NCI-H2171 (cell line): Measurements from ENCODE around the gene VAPA.

ENCODE experiments used
- DNase-seq: peaks from one replicate; lab custom pipeline; 2025; lab: John Stamatoyannopoulos, UW

The VAPA gene

DNA sequence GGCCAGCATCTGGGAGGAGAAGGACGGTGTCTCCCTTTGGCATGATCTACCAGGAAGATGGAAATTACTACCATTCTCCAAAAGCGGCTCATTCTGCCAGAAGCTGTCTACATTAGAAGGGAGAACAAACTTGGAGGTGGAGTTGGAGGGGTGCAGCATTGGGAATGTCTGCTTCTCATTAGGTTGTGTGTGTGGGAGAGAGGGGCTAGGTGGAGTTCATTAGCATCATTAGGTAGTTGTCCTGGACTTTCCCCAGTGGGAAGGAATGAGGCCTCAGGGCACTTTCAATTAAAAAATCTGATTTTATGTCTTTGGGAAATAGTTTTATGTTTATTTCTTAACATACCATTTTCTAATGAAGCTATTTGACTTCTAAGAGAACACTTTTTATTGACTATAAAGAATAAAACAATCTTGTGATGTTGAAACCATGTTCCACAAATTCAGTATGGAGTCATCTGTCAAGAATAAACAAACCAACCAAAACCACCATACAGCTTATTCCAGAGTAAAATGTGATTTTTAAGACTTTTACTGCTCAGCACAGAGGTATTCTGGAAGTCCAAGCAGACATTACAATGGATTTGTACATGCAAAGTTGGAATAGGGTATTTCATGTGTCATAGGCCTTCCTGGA lies 60.6 kb downstream of the VAPA start:
- no peak for DNase-seq

DNA sequence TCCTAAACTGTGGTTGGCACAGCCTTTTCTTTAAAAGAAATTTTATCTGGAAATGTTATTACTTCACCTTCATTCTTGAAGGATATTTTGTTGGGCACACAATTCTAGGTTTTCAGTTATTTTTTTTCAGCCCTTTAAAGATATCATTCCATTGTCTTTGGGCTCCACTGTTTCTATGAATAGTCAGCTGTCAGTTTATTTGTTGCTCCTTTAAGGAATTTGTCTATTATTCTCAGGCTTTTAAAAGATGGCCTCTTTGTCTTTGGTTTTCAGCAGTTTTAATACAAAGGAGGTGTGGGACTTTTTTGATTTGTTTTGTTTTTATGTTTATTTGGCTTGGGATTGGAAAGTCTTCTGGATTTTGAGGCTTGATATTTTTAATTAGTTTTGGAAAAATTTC lies 61.8 kb downstream of the VAPA start:
- DNase-seq, result no peak

DNA sequence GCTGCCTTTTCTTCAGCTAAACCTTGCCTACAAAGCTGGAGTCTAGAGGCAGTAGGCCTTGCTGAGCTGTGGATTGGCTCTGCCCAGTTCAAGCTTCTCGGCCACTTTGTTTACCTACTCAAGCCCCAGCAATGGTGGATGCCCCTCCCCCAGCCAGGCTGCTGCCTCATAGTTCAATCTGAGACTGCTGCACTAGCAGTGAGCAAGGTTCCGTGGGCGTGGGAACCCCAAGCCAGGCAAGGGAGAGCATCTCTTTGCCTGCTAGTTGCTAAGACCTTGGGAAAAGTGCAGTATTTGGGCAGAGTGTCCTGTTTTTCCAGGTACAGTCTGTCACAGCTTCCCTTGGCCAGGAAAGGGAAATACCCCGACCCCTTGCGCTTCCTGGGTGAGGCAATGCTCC lies 68.9 kb downstream of the VAPA start:
- DNase-seq, result no peak

DNA sequence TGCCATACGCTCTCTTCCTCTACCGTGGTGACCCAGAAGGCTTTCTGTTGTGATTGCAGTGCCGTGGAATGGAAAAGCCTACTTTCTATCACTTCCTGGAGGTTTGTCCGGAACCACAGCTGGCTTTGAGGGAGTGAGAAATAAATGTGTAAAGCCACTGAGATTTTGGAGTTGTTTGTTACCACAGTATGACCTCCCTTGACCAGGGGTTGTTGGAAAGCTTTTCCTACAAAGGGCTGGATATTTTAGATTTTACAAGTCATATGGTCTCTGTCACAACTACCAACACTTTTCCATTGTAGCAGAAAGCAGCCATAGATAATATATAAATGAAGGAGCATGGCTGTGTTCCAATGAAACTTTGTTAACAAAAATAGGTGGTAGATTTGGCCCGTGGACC lies 70.3 kb downstream of the VAPA start:
- DNase-seq, result no peak

DNA sequence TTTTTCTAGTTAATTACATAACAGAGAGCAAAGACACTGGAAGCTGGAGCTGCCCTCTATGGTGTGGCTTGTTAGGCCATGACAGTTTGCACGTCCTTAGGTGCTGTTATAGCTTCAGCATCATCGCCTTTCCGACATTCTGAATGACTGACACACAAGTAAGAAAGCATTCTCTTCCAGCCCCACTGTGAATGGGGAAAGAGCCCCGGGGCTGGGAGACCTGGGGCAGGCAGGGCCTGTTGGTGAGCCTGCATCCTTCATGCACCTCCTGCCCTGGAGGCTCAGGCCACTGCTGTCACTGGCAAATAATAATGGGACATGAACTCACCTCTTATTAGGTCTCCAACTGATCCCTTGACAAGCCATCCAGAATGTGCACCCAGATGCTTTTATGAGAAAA lies 71.8 kb downstream of the VAPA start:
- no peak for DNase-seq

DNA sequence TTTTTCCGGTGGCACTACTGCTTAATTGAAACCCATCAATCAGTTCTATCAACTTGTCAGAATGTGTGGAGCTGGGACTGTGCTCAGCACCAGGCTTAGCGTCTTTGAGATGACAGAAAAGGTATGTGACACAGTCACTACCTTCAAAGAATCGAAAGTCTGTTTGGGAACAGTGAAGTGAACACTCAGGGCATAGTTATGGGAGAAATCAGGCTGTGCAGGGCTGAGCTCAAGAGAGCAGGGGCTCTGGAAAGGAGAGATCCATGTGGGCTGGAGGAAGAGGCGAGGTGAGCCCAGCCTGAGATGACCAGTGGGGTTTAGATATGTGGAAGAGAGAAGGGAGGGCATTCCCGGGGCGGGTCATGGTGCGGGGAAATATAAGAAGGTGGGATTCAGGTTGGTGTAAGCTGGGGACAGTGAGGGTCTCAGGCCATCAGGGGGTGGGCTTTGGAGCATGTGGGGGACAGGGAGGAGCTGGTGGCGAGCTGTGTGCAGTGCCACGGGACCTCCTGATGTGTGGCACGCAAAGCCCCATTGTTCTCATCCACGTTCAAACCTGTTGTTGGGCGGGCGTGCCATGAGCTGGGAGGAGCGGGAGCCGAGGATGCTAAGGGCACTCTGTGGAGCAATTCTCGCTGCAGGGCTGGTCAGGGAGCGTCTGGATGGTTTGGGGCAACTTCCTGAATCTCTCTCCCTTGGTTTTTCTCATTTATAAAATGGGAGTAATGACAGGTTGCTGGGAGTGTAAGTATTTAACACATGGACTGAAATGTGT lies 72.5 kb downstream of the VAPA start:
- no peak for DNase-seq

DNA sequence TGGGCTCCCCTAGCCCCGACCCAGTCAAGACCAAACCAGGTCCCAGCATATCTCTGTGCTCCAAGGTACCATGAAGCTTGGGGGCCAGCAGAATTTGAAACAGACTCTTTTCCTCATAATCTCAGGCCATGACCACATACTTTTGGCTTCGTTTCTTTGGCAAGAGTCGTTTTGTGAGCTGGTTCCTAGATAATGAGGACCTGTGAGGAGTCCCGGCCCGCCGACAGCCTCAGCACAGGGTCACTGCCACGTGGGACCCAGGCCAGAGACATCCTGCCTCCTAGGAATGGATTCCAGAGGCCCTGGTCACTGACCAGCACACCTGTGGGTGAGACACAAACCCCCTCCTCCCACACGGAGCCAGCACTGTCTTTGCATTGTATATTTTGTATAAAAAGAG lies 73.5 kb downstream of the VAPA start:
- DNase-seq, result no peak

DNA sequence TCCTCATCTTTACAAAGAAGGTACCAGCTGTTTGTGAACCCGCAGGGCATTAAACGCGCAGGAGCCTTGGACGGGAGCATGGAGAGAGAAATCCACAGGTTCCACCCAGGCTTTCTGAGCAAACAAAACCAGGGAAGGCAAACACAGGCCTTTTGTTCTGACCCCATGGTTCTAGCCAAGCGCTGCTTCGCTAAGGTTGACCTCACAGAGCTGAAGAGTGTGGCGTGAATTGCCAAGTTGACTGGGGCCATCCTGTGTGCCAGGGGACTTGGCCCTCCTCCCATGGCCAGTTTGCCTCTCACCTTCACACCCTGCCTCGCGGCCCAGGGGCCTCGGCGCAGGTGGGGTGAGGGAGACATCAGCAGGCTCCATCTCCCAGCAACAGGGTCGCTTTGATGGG lies 74.1 kb downstream of the VAPA start:
- DNase-seq, result no peak

DNA sequence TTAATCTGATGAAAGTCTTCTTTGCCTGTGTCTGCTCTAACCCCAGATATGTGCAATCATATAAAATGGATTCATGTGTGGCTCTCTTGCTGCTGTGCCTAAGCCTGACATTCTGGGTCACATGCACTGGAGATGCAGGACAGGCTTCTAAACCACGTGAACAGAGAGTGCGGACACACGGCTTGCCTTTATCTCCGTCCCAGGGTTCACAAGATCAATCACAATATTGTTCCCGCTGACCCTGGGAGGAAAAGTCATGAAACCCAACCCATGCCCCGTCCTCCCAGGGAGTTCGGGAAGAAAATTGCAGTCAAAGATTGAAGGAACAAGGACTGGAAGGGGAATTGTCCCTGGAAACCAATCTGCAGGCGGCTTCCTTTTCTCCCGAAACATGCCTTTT lies 74.8 kb downstream of the VAPA start:
- no peak for DNase-seq

DNA sequence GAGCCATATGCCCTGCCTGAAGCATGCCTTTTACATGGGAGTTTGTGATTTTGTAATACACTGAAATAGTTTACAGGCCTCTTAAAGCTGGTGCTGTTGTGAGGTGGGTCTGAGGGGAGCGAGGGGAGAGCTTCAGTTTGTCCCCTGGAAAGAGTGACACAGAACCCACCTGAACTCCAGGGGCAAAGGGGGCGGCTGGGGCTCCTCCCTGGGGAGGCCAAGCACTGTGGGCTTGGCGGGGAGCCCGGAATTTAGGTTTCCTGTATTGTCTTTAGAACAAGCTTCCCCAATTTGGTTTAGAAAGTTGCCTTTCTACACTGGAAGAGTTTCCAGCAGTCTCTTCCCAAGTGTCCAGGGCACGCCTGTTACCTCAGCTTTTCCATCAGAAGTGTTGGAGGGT lies 75.7 kb downstream of the VAPA start:
- DNase-seq, result no peak

DNA sequence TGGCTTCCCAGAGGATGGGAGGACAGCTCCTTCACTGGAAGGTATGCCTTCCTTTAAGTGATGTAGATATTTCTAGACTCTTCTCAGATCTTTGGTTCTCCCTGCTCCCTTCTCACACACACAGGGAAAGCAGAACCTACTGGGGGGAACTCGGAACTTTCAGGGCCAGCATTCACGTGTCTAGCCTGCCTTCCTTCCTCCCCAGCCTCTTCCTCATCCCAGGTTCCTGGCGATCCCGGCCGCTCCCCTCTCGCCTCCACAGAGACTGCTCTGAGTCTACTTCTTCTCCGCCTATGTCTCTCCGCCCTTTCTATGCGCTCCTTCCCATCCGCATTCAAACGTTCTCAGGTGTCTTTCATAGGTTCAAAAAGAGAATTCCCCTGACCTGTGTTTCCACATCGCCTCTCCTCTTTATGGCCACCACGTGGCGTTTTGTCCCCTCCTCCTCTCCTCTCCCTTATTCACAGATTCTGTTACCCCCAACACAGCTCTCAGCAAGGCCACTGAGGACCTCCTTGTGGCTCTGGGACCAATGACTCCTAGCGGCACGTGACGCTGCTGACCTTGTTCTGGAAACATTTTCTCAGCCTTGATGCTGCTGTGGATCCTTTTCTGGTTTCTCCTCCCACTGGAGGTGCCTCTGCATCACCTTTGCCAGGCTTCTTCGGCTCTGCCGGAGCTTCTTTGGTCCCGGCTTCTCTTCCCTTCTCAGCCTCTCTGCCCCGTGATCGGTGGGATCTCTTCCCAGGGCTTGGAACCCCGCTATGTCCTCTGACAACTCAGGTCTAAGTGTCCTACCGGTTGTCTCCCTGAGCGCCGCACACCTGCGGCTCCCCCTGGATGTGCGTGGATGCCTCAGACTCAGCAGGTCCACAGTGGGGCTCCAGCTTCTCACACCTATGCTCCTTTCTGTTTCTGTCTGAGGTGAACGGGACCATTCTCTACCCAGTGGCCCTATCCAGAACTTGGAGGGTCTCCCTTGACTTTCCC lies 77.5 kb downstream of the VAPA start:
- DNase-seq, result no peak

DNA sequence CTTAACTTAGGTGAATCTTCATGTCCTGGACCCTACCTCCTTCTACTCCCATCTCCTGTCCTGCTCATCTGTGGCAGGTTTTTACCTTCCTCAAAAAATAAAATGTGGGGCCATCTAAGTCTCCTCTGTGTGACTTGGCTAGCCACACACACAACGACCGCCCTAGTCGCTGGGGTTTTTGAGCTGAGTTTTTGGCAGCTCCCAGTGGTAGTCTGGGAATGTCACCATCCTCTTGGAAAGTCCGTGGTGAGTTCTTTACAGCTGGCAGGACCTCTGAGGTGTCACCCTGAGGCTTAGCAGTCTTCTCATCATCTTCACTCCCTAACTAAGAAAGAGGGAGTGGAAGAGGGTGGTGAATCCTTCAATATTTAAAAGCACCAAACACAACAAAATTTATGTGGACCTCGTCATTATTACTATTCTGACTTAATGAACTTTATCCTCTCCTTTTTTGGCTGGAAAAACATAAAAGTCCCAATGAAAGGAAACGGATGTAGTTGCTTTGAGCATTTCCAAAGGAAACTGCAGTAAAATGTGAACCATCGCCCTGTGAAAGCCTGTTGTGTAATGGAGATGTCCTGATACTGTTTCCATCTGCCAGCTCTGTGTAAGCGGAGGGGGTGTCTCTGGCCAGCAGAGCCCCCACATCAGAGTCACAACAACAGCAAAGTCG lies 78.6 kb downstream of the VAPA start:
- no peak for DNase-seq

DNA sequence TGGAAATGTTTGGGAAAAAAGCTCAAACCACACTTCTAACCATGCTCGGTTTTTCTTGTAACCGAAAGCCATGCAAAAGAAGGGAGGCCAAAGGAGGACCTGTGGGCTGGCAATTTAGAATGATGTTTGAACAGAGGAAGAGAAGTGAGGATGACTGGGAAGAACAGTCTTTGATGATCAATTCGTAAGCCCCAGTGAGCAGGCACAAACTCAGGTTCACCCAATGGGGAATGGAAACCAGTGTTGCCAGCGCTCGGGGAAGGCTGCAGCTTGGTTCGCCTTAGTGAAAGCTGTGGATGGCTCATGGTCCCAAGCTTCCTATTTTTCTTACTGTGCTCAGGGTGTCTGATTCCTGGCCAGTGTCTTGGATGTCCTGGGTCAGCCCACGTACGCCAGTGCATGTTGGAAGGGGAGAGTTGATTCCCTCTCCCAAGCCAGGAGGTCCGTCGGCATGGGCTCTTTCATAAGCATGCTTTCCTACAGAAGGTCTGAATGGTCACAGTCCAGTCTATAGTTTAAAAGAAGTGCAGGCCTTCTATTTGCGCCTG lies 79.2 kb downstream of the VAPA start:
- DNase-seq, result no peak

DNA sequence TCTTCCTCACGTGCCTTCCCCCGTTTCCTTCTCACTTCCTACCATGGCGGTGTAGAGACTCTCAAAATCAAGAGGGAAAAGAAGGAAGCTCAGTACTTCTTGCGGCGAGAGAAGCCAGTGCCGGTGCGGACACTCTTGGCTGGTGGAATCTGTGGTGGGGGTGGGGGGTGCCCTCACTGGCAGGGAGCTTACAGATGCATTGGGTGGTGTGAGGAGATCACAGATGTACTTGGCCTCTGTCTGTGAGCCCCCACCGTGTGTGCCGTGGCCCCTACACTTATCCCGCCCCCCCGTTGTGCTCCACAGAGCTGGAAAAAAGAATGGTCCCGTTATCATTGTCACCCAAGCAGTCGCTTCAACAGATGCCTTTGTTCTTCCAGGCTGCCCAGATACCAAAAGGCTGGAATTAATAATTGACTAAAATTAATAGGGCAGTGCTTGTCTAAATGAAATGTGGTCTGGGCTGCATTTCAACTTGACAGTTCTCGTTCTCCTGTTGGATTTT lies 79.8 kb downstream of the VAPA start:
- DNase-seq, result no peak

DNA sequence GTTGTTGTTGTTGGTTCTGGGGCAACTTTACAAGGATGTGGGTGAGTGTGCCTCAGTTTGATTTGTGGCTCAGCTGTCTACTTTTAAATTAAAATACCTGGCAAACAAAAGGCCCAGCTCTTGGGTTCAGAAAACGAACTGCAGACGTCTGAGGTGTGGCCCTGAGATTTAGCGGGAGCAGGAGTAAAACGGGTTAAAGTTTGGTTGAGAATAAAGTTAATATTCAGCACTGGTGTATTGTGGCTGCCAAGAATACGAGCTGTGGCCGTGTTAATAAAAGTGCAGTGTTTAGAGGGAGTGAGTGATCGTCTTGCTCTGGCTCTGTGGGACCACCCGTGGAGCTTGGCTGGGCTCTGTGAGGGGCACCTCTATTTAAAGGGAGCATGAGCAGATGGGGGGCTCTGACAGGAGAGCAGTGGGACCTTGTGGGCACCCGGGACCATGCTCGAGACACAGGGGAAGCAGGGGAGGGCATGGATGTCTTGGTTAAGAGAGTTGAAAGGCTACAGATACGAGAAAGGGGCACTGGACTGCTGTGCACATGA lies 80.3 kb downstream of the VAPA start:
- DNase-seq, result no peak

DNA sequence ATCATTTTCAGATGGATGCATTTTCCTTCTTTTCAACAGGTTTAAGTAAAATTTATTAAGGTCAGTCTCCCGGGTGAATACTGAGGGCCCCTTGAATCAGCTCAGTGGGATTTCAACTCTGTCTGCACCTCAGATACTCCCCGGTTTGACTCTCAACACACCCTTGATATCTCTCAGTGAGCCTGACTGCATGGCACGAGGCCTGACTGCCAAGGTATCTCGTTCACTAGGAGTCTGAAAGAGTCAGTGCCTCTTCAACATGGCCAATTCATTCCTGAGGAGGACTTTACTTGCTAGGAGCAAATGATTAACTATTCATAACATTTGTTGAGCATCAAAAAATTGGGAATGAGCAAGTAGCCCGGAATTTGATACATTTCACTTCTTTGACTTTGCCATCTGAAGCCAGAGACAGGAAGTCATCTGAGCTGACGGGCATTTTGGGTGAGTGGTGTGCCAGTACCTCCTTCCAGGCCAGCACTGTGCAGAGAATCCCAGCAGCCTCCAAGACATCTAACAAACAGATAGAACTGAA lies 81.0 kb downstream of the VAPA start:
- no peak for DNase-seq

DNA sequence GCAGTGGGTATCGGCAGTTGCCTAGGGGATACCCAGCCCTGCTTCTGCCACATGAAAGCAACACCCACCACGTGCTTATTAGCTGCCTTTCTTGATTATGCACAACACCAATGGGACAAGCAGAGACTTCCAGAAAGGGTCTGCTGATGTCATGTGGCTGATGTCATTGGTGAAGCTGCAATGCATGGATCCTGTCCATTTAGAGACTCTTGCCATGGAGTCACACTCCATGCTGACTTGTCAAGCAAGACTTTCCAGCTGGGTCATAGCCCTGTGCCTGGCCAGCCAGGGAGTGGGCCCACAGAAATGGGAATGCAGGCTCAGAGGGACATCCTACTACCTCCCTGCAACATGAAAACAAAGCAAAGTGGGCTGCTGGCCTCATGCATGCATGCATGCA lies 81.8 kb downstream of the VAPA start:
- DNase-seq, result no peak

DNA sequence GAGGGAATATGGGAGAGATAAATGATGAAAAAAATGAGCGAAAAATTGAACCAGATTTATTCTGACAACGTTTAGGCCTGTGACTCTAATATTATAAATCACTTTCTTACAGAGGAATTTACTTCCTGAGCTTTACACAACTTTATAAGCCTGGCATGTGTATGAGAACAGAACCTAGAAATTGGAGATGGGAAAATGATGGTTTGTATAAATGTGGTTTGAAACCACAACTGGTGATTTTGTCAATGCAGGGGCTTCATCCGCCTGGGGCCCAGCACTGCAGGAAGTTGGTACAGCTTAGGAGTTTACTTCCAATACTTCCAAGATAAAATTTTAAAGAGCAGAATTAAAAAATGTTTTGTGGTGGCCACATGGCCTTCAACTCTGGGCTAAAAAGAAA lies 82.3 kb downstream of the VAPA start:
- DNase-seq, result no peak

DNA sequence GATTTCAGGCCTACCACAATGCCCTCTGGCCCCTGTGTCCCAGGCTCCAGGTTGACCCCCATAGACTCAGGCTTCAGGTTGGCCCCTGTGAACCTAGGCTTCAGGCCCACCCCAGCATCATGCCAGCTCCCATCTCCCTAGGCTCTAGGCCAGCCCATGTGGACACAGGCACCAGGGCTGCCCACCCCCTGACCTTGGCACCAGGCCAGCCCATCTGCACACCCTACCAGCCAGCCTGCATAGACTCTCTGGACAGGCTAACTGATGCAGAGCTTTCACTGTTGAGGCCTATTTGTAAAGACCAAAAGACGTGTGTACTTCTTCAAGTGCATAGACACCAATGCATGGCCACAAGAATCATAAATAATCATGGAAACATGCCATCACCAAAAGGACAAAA lies 83.9 kb downstream of the VAPA start:
- no peak for DNase-seq

DNA sequence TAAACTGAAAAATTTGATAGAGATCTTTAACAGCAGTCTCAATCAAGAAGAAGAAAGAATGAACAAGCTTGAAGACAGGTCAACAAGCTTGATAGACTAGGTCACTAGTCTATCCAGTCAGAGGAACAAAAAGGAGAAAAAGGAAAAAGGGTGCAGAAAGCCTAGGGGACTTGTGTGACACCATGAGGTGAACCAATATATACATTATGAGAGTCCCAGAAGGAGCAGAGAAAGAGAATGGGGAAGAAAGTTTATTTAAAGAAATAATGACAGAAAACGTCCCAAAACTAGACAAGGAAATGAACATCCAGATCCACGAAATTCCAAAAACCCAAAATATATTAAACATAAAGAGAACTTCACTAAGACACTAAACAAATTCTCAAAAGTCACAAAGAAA lies 84.5 kb downstream of the VAPA start:
- DNase-seq, result no peak

DNA sequence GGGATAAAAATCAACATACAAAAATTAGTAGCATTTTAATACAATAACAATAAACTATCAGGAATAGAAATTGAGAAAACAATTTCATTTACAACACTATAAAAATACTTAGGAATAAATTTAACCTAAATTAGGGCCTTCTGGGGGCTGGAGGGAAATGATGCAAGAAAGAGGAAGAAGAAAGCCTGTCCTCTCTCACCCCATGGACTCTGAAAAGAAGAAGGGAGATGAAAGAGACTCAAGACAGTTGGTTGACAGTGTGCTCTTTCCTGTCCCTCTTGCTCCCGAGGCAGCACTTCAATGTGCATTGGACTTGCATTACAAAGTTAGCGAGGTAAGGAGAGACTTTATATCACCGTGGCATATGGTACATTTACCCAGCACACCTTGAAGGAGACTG lies 88.5 kb downstream of the VAPA start:
- no peak for DNase-seq
